Forelimb muscle (tissue), 1 donor: ENCODE measurements around the gene FGD4. TPM values are rescaled to one million over a fixed set of nuclear protein-coding genes. Genes with fewer than 3 reads are reported as not detected.
A peak's percentile ranks its signal among the peaks of the same experiment; 100 is the strongest.

Experiments
- DNase-seq: peaks from one replicate; pipeline ENCODE4 v3.0.0-alpha.2; 2013; ENCODE audit warnings: low read depth
- polyA plus RNA-seq: library from polyadenylated mRNA; unstranded; fragments of 120-200 nt; gene quantifications from one replicate; pipeline ENCODE4 v1.2.1, GENCODE V29; 2013; ENCODE audit not compliant: insufficient read length

Gene FGD4
- polyA plus RNA-seq, 1 donor = 22.4 TPM

- no peak for DNase-seq
These were observed 207.1 kb downstream of the FGD4 start for GRCh38 chr12:32606443-32606842.

- no peak for DNase-seq
These were observed 210.6 kb downstream of the FGD4 start for GRCh38 chr12:32609966-32610365.

DNA sequence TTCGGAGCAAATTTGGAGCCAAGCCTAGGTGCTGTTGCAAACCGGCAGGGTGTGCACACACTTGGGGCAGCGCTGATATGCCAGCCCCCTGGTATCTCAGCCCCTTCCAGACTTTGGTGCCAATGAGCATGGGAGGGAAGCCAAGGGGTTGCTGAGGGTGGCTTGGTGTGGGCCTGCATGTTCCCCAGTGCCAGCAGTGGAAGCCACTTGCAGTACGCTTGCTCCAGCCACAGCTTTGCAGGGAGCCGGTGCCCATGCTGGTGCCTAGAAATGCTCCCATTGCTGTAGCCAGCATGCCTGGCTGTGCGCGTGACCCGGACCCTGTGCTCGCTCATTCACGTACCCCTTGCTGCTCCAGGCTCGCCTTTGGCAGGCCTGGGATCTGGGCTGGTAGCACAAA lies 212.6 kb downstream of the FGD4 start:
- DNase-seq = no peak

GRCh38 chr12:32612658-32613614 lies 213.6 kb downstream of the FGD4 start:
- no peak for DNase-seq

DNA sequence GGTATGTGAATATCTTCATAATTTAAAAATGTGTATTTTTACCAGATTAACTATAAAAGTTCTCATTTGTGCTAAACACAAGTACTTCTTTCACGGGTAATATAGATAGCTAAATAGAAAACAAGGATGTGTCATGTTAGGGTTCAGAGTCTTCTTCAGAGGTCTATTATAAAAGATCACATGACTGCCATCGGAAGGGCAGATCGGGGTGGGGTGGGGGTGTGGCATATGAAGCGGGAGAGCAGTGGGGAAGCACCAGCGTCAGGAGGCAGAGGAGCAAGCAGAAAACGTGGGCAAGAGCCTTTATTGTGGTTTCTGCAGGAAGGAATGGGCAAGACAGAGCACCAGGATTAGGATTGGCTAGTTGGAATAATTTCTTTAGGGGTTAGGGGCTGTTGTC lies 216.1 kb downstream of the FGD4 start:
- no peak for DNase-seq

DNA sequence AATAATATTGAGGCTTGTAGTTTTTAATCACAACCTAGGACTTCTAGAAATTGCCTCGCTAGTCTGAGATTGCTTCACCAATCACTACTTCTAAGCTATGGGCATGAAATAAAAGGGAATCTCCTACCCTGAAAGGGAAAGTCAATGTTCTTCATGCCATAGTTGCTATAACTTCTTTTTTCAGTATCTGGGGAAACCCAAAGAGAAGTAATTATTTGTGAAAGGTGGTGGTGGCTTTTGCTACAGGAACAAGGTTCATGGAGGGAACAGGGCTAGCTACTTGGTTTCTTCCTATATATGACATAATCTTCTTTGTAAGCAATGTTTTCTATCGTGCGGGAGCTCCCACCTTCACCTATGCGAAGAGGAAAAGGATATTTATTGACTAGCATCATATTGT lies 218.2 kb downstream of the FGD4 start:
- DNase-seq = no peak

GRCh38 chr12:32618115-32618514 lies 218.8 kb downstream of the FGD4 start:
- no peak for DNase-seq

DNA sequence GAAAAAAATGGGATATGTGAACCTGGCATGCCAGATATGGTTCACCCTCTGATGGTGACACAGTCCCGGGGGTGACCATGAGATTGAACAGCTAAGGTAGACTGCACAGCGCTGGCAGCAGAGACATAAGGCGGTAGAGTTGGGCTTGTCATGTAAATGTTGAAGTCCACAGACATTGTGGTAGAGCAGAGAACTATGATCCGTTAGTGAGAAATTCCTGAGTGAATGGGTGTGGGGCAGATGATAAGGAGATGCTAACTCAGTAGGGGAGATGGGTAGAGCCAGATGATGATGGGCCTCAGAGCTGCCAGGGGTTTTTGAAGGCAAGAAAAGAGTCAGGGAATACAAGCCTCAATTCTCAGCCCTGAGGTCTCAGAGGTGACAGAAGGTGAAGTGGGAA lies 228.6 kb downstream of the FGD4 start:
- no peak for DNase-seq

- no peak for DNase-seq
These were observed 242.0 kb downstream of the FGD4 start for GRCh38 chr12:32641287-32641901.

DNA sequence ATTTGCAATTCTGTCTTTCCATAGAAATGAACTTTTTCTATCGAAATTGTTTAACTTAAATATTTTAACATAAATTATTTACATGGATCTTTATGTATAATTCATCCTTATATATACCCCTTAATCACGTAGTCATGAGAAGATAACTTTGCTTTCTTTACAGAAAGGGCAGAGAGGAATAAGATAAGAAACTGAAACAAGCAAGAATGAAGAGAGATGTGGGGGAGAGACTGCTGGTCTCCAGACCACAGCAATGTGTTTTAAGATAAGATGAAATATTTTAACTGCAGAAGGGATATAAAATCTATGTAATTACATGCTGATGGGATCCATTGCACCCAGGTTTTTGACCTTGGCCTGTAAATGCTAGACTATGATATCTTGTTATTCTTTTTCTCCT lies 245.1 kb downstream of the FGD4 start:
- no peak for DNase-seq

GRCh38 chr12:32647275-32647674 lies 247.9 kb downstream of the FGD4 start:
- no peak for DNase-seq

- no peak for DNase-seq
These were observed 251.2 kb downstream of the FGD4 start for GRCh38 chr12:32650508-32650907.

DNA sequence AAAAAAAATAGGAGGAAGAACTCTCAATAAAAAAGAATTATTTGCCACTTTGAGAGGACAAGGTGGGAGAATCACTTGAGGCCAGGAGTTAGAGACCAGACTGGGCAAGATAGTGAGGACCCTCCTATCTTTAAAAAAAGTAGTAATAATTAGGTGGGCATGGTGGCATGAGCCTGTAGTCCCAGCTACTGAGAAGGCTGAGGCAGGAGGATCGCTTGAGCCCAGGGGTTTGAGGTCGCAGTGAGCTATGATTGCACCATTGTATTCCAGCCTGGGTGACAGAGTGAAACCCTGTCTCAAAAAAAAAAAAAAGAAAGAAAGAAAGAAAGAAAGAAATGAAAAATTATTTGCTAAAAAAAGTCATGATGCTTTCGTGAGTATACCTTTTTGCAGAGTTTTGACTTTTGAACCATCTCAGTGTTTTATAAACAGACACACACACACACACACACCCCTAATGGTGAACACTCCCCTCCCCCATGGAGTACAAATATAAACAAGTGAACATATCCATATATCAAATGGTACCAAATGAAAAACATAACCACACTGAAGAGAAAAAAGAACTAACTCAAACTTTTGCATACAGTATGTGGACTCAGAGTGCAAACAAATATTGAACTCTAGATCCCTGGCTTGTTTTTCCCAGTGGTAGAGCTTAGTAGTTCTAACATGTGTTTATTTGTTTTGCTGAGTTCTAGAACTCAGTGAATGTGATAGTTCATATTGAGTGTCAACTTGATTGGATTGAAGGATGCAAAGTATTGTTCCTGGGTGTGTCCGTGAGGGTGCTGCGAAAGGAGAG lies 252.0 kb downstream of the FGD4 start:
- DNase-seq = no peak

DNA sequence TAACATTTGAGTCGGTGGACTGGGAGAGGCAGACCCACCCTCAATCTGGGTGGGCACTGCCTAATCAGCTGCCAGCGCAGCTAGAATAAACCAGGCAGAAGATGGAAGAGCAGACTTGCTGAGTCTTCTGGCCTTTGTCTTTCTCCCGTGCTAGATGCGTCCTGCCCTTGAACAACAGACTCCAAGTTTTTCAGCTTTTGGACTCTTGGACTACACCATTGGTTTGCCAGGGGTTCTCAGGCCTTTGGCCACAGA lies 252.5 kb downstream of the FGD4 start:
- DNase-seq = no peak

DNA sequence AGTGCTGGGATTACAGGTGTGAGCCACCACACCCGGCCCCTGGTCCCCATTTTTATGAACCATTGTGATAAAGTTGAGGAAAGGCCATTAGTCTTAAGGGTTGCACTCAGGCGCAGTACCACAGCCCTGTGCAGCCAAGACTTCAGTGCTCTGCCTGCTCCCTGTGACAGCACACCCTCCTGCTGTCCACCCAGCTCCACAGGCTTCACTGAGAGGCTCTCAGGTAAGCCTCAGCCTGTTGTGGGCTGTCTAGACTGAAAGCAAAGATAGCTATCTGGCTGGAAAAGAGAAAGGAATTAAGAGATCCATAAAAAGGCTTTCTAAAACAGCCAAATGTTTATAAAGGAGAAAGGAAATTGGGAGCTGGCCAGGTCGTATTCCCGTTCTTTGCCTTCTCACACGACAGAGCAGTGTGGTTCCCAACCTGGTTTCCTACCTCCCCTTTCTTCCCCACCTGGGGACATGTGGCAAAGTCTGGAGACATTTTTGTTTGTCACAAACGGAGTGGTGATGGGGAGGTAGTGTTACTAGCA lies 260.6 kb downstream of the FGD4 start:
- no peak for DNase-seq

- DNase-seq = no peak
These were observed 262.3 kb downstream of the FGD4 start for GRCh38 chr12:32661706-32662105.

- DNase-seq = no peak
These were observed 263.3 kb downstream of the FGD4 start for GRCh38 chr12:32662665-32663064.

- DNase-seq = no peak
These were observed 266.7 kb downstream of the FGD4 start for GRCh38 chr12:32666018-32666417.

DNA sequence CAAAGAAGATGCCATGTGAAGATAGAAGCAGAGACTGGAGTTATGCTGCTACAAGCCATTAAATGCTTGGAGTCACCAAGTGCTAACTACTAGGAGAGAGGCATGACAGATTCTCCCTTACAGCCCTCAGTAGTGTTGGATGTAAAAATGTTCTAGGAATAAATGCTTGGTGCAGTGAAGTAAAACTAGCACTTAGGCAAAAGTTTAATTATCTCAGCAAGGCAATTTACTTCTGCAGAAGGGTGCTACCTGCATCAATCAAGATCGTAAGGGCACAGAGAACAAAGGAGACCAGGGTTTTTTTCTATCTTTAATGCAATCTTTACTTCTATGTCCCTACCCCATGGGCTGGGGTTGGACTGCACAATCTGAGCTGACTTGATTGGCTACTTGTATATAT lies 270.2 kb downstream of the FGD4 start:
- no peak for DNase-seq

- DNase-seq = peak; percentile 90
These were observed 272.8 kb downstream of the FGD4 start for GRCh38 chr12:32671930-32672780.
